PC-9 (cell line): Measurements from ENCODE around the gene ATP11A. TPM values are rescaled to one million over a fixed set of nuclear protein-coding genes. Genes with fewer than 3 reads are reported as not detected.

ENCODE experiments used
- BruUV-seq: library from RNA; stranded (reverse); fragments of 400-500 nt; replicated peaks from 2 replicates; lab custom pipeline; 2021; lab: Mats Ljungman, UMichigan
- CTCF ChIA-PET: fragments of 300-600 bp; sonication (Branson Sonifier 250); formaldehyde crosslinking; loops from one replicate; lab custom pipeline; 2022; ENCODE audit warnings: antibody characterized with exemption; lab: Charles Lee
- POLR2A ChIA-PET: fragments of 300-600 bp; sonication (Branson Sonifier 250); formaldehyde crosslinking; loops from one replicate; lab custom pipeline; 2022; ENCODE audit warnings: antibody characterized with exemption; ENCODE audit not compliant: unreplicated experiment; lab: Charles Lee
- DNase-seq, 2 experiments: peaks; one replicate each; pipeline versions ENCODE4 v3.0.0 to v3.0.0-alpha.2; 2015 to 2022; ENCODE audit warnings: mixed read lengths in 1 of 2
- H2AFZ ChIP-seq: fragments of 200-600 bp; sonication (generic); 2 replicates; pipeline ENCODE4 v1.8.1; 2017; ENCODE audit warnings: antibody characterized with exemption
- H3F3A ChIP-seq: fragments of 200-600 bp; sonication (generic); 2 replicates; pipeline ENCODE4 v1.8.1; 2017; ENCODE audit warnings: antibody characterized with exemption, mild to moderate bottlenecking, low read depth; ENCODE audit not compliant: insufficient read depth
- H3K27ac ChIP-seq: fragments of 200-600 bp; sonication (generic); 2 replicates; pipeline ENCODE4 v1.6.1; 2016; ENCODE audit warnings: mixed run types
- H3K27me3 ChIP-seq: fragments of 200-600 bp; sonication (generic); 2 replicates; pipeline ENCODE4 v1.6.1; 2016; ENCODE audit warnings: low read depth, mixed run types; ENCODE audit not compliant: insufficient read depth
- H3K36me3 ChIP-seq: fragments of 200-600 bp; sonication (generic); 2 replicates; pipeline ENCODE4 v1.6.1; 2016; ENCODE audit warnings: low read depth, mixed run types
- H3K4me1 ChIP-seq: fragments of 200-600 bp; sonication (generic); replicated peaks from 2 replicates; pipeline ENCODE4 v1.6.1; 2016; ENCODE audit warnings: mixed run types; ENCODE audit not compliant: insufficient read depth
- H3K4me2 ChIP-seq: fragments of 200-600 bp; sonication (generic); 2 replicates; pipeline ENCODE4 v1.6.1; 2017; ENCODE audit warnings: mixed run types
- H3K4me3 ChIP-seq: fragments of 200-600 bp; sonication (generic); 2 replicates; pipeline ENCODE4 v1.6.1; 2016; ENCODE audit warnings: mixed run types
- H3K79me2 ChIP-seq: fragments of 200-600 bp; sonication (generic); 2 replicates; pipeline ENCODE4 v1.6.1; 2017; ENCODE audit warnings: low read depth, mixed run types
- H3K9me2 ChIP-seq: fragments of 200-600 bp; sonication (generic); 2 replicates; pipeline ENCODE4 v1.8.1; 2017; ENCODE audit warnings: mild to moderate bottlenecking; ENCODE audit not compliant: insufficient read depth
- H3K9me3 ChIP-seq: fragments of 200-600 bp; sonication (generic); 2 replicates; pipeline ENCODE4 v1.8.1; 2016; ENCODE audit warnings: low read depth; ENCODE audit not compliant: insufficient read depth
- H4K20me1 ChIP-seq: fragments of 200-600 bp; sonication (generic); 2 replicates; pipeline ENCODE4 v1.8.1; 2017; ENCODE audit not compliant: insufficient read depth
- CTCF ChIP-seq: fragments of 200-600 bp; sonication (generic); conservative IDR thresholded peaks from 2 replicates; pipeline ENCODE4 v1.6.1; 2017; ENCODE audit warnings: mixed run types, antibody characterized with exemption, mild to moderate bottlenecking, moderate library complexity
- EZH2 ChIP-seq: fragments of 200-600 bp; sonication (generic); IDR thresholded peaks from 2 replicates; pipeline ENCODE4 v1.8.0; 2017; ENCODE audit warnings: antibody characterized with exemption, low read depth
- intact Hi-C: fragments of 100-400 bp; cut with micrococcal nuclease; formaldehyde crosslinking; loops from one replicate; pipeline ENCODE4 v1.10.0; 2022; ENCODE audit not compliant: unreplicated experiment
- total RNA-seq: library from RNA; stranded (reverse); gene quantifications from 2 replicates; pipeline ENCODE4 v1.2.3, GENCODE V29; 2021

ATP11A gene
- total RNA-seq, 1 experiment from 2014 or later: 92.2 TPM

GRCh38 chr13:112926003-112926402, 236.2 kb downstream of the ATP11A start:
- H3K4me3 ChIP-seq: no peak overlapping the region
- H2AFZ ChIP-seq: no peak overlapping the region
- H3K9me3 ChIP-seq: no peaks in the 10 kb centered on the region
- POLR2A ChIA-PET: no interaction called here
- no peaks in the 10 kb centered on the region for H4K20me1 ChIP-seq
- no peak overlapping the region for H3K27ac ChIP-seq
- CTCF ChIA-PET: no interaction called here
- no peaks in the 10 kb centered on the region for H3K9me2 ChIP-seq
- BruUV-seq: no TSS peak
- no peak for TF ChIP-seq EZH2
- no peak for TF ChIP-seq CTCF
- H3K4me2 ChIP-seq: no peak overlapping the region
- H3K4me1 ChIP-seq: no peaks in the 10 kb centered on the region
- DNase-seq: no peak
- peaks cover 82% of the 10 kb centered on the region for H3K27me3 ChIP-seq
- intact Hi-C loops: no loop called here
- H3F3A ChIP-seq: no peaks in the 10 kb centered on the region
- no peaks in the 10 kb centered on the region for H3K36me3 ChIP-seq
- no peaks in the 10 kb centered on the region for H3K79me2 ChIP-seq

GRCh38 chr13:112926993-112927392, 237.2 kb downstream of the ATP11A start:
- DNase-seq: no peak
- no peak overlapping the region for H3K4me3 ChIP-seq
- no peaks in the 10 kb centered on the region for H3K36me3 ChIP-seq
- no peaks in the 10 kb centered on the region for H4K20me1 ChIP-seq
- H3K27ac ChIP-seq: no peak overlapping the region
- no peak for TF ChIP-seq EZH2
- no peak for TF ChIP-seq CTCF
- no peaks in the 10 kb centered on the region for H3F3A ChIP-seq
- intact Hi-C loops: no loop called here
- 0 out of 2 replicates have a peak, but pooled peaks cover 3% of the 10 kb centered on the region for H3K4me1 ChIP-seq
- H3K79me2 ChIP-seq: no peaks in the 10 kb centered on the region
- CTCF ChIA-PET: no interaction called here
- H3K27me3 ChIP-seq: peaks cover 72% of the 10 kb centered on the region
- no peak overlapping the region for H3K4me2 ChIP-seq
- H3K9me2 ChIP-seq: no peaks in the 10 kb centered on the region
- H3K9me3 ChIP-seq: no peaks in the 10 kb centered on the region
- BruUV-seq: no TSS peak
- POLR2A ChIA-PET: no interaction called here
- no peak overlapping the region for H2AFZ ChIP-seq

DNA sequence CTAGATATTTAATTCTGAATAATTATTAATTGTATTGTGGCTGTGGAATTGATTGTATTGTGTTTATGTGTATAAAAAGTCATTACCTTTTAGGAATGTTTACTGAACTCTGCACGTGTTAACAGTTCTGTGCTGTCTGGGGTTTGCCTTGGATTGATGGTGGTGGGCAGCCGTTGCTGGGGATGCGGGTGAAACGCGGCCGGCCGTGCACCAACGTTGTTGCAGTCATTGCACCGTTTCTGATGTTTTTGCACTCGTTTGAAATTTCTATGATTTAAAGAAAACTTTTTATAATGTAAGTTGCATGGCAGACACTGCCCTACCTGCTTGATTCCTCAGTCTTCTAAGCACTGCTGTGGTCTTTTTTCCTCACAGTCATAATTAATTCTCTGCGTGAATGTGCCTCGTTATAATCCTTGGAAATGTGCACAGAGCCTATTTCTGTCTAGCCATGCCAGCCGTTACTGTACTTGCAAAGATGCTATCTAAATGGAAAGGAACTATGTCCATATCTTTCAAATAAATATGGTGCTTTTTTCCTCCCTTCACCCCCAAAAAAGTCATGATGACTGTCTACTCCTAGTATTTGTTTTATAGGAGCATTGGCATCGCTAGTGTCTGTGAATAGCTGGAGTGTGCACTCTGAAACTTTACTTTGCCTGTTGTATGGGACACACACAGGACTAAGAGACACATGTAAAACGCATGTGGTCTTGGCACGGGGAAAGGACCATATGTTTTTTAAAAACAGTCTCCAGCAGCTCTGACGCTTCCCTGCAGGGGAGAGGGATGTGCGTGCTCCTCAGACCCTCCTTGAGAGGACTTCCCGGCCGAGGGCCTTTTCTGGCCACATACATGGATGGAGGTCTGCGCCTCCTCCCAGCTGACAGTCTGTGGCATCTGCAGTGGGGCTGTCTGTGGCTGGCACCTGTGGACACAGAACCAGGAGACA, 238.5 kb downstream of the ATP11A start:
- Histone ChIP-seq H3K9me3 (no peaks in the 10 kb centered on the region), H3K79me2 (no peaks in the 10 kb centered on the region), H2AFZ (no peak overlapping the region), H3K9me2 (no peaks in the 10 kb centered on the region), H4K20me1 (no peaks in the 10 kb centered on the region), H3K4me3 (no peak overlapping the region), H3K36me3 (no peaks in the 10 kb centered on the region), H3K27ac (no peak overlapping the region), H3F3A (no peaks in the 10 kb centered on the region), H3K4me1 (0 out of 2 replicates have a peak, but pooled peaks cover 3% of the 10 kb centered on the region), H3K27me3 (peaks cover 61% of the 10 kb centered on the region), H3K4me2 (no peak overlapping the region)
- no peak for TF ChIP-seq EZH2
- TF ChIP-seq CTCF: no peak
- CTCF ChIA-PET: no interaction called here
- intact Hi-C loops: no loop called here
- BruUV-seq: no TSS peak
- DNase-seq: no peak
- POLR2A ChIA-PET: no interaction called here
